Measurements from ENCODE around the gene ARID1B.

- TF ChIP-seq TEAD1 (CRISPR knock-in tag; IDR thresholded peaks at IDR 0.05) (no peak), CTCF (IDR thresholded peaks at IDR 0.05) (no peak), ZNF396 (CRISPR knock-in tag; IDR thresholded peaks at IDR 0.05; ENCODE audit: borderline replicate concordance) (no peak), MLX (CRISPR knock-in tag; IDR thresholded peaks at IDR 0.05) (no peak), USF1 (CRISPR knock-in tag; IDR thresholded peaks at IDR 0.05) (no peak)
These were observed 381.7 kb downstream of the ARID1B start for GRCh38 chr6:157158897-157159296.
